GM12875 (cell line): ENCODE results near the gene ZBTB7A.

Experiments used
- H3K4me3 ChIP-seq: one replicate; pipeline ENCODE4 v1.5.1; 2011; ENCODE audit warnings: low read depth, low read length, control low read depth
- CTCF ChIP-seq: IDR thresholded peaks from 2 replicates; pipeline ENCODE4 v1.5.1; 2011; ENCODE audit warnings: low read depth, mild to moderate bottlenecking, control low read depth, inconsistent platforms, low read length, moderate library complexity, borderline replicate concordance; ENCODE audit not compliant: insufficient read depth

The ZBTB7A gene

GRCh38 chr19:4052114-4052992, 14.3 kb downstream of the ZBTB7A start:
- no peak for TF ChIP-seq CTCF
- no peak overlapping the region for H3K4me3 ChIP-seq

GRCh38 chr19:4051175-4052101, 15.3 kb downstream of the ZBTB7A start:
- no peak overlapping the region for H3K4me3 ChIP-seq
- no peak for TF ChIP-seq CTCF

GRCh38 chr19:4049432-4049831, 17.3 kb downstream of the ZBTB7A start:
- H3K4me3 ChIP-seq, result no peak overlapping the region
- TF ChIP-seq CTCF, result no peak

DNA sequence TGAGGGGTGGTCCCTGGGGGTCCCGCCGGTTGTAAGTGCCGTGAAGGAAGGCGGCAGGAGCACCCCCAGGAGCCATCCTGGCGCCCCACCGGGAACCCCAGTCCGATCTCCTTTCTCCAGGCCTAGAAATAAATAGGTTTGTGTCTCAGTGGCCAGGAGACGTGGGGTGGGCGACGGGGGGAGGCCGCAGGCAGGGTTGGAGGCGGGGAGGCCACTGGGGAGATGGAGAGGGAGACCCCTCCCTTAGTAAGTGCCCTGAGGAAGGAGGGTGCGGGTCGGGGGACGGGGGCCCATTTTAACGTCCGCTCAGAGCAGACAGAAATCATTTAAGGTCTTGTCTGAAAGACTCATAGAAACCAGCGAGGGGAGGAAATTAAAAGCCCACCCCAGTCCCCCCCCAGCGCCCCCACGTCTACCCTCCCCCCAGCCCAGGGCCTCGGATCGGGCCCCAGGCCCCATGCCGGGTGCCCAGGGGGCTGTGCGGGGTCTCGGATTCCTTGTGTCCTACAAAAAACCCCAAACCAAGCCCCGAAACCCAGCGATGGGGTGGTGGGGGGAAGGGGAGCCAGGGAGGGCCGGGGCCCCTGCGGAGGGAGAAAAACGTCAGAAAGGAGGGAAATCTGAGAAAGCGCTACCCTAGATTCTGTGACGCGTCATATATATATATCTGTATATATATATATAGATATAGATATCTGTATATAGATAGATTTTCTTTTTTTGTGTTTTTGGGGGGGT, 19.6 kb downstream of the ZBTB7A start:
- no peak overlapping the region for H3K4me3 ChIP-seq
- TF ChIP-seq CTCF, result no peak

GRCh38 chr19:4046362-4046691, 20.4 kb downstream of the ZBTB7A start:
- no peak overlapping the region for H3K4me3 ChIP-seq
- no peak for TF ChIP-seq CTCF

DNA sequence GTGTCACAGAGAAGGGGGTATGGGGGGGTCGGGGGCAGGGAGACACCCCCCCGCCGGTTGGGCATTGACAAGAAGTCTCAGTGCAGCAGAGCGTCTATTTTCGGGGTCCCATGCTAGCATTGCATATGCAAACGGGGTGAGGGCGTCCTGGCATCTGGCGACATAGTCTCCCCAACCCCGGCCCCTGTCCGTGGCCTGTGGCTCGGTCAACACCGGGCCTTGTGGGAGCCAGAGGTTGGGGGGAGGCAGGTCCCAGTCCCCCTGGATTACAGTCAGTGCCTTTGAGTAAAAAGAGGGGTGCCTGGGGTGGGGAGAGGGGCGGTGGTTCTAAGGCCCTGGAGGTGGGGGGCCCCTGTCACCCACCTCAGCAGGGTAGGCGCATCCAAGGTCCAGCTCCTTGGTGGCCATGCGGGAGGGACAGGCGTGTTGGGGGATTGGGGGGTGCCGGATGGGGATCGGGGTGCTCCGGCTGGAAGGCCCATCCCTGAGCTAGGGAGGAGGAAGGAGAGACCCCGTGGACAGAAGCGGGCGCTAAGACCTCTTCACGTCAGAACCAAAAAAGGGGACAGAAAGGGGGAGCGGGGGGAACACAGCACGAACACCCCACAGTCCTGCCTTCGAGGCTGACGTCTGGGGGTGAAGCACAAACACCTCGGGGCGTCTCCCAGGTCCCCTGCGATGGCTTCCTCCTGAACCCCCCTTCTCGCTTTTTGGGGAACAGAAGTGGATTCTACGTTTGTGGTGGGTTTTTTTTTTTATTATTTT, 20.9 kb downstream of the ZBTB7A start:
- no peak for TF ChIP-seq CTCF
- H3K4me3 ChIP-seq, result no peak overlapping the region
